ENCODE measurements around the gene SPARCL1.
"Not testable (repeated sequence)": the region's sequence is repeated elsewhere in the genome, so short reads cannot be mapped to it uniquely, and the experiment has no call there.

The SPARCL1 gene

DNA sequence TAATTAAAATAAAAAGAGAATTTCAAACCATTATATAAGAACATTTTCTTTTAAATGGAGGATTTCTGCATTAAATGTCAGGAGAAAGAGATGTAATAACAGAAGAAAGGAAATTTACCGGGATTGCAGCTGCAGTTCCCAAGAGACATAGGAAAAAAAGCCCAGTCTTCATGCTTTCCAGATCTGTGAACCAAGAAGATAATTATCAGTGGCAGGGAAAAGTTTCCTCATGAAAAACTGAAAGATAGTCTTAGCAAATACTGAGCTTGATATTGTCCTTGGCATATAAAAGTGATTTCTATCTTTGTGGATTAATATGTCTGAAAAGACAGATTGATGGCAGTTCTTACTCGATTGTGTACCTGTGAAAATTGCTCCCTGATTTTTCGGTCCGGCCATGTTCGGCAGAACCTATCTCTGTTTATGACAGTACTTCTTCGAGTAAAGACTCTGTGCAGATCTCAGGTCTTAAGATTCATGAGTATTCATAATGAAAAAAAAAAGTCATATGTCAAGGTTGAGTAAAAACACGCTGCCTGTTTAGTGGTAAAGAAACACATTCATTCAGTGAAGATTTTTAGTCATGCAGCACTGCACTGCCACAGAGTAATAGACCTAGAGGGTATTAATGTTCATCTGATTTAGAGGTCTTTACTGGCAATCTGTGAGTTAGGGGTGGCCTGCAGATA is 29.6 kb downstream of the SPARCL1 start:
- no peak for DNase-seq

DNA sequence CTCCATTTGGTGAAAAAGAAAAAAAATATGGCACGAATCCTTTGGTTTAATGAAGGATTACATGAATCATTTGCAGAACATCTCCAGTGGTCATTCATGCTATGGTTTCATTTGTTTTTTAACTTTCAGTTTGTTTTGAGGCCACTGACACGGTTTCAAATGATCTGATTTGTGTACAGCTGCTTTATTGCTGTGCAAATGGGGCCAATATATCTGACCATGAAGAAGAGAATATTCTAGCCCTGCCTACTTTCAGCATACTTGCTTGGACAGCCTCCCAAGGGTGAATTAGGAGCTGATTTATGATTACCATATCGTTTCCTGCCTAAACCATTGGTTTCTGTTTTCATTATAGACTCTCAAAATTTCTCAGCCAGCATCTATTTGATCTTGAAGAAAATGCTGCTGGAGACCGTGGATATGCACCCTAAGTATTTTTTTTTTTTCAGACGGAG is 30.7 kb downstream of the SPARCL1 start:
- no peak for DNase-seq

DNA sequence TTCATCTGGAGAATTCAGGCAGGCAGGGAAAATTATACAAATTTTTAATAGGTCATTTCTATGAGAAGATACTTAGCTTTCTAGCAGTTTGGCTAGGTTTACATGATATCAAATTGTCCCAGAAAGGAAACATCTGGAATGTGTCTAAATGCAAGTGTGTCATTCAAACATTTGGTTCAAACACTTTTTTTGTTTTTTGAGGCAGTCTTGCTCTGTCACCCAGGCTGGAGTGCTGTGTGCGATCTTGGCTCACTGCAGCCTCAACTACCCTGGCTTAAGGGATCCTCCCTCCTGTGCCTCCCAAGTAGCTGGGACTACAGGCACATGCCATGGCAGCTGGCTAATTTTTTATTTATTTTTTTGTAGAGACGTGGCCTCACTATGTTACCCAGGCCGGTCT is 31.6 kb downstream of the SPARCL1 start:
- DNase-seq, result no peak

DNA sequence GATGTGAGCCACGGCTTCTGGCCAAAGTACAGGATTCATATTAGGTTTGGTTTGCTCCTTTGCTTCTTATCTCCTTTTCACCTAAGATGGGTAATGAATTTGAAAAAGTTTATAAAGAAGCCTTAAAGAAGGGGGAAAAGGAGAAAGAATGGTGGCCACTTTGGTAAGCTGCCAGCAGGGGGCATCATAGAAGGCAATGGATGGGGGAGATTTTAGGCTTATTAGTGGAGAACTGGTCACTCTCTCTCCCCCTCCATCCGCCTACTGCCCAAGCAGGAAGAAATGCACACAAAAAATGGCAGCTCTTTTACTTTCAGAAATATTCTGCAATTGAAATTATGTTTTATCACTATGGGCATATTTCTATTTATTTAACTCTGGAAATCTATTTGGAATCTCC is 32.0 kb downstream of the SPARCL1 start:
- no peak for DNase-seq

DNA sequence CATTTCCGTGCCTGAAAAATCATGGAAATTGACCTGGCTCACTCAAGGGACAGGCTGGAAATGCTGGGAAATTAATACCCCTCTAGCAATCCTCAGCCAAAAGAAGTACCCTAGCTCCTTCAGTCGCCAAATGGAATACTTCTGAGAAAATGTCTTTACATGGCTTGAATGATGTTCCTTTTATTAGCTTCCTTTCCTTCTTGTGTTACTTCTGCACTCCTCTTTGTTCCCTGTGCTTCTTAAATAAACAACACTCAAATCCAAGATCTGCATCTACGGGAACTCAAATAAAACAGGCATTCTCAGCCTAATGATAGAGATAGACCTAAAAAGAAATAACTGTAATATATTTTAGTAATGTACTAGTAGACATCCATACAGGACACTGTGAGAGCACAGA is 36.1 kb downstream of the SPARCL1 start:
- no peak for DNase-seq

DNA sequence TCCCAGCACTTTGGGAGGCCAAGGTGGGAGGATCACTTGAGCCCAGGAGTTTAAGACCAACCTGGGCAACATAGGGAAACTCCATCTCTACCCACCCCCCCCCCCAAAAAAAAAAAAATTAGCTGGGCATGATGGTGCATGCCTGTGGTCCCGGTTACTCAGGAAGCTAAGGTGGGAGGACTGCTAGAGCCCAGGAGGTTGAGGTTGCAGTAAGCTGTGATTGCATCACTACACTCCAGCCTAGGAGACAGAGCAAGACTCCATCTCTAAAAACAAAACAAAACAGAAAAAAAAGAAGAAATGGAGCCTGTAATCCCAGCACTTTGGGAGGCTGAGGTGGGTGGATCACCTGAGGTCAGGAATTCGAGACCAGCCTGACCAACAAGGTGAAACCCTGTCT is 37.3 kb downstream of the SPARCL1 start:
- not testable (repeated sequence) for DNase-seq

DNA sequence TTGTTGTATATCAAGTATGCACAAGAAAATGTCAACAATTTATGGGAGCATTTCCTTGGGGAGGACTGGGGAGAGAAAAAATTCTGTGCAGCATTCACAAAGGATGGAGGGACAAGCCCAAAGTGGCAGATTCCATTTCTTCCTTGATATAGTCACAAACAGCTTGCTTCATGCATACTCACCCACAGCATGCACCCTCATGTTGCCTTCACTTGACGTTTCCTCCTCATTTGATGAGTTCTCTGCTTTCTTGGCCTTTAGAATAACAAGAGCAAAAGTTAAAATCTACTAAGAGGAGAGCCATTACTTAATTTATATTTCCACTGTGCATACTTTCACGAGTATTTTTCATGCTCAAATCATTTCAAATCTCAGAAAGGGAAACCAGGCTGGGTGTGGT is 37.7 kb downstream of the SPARCL1 start:
- no peak for DNase-seq

DNA sequence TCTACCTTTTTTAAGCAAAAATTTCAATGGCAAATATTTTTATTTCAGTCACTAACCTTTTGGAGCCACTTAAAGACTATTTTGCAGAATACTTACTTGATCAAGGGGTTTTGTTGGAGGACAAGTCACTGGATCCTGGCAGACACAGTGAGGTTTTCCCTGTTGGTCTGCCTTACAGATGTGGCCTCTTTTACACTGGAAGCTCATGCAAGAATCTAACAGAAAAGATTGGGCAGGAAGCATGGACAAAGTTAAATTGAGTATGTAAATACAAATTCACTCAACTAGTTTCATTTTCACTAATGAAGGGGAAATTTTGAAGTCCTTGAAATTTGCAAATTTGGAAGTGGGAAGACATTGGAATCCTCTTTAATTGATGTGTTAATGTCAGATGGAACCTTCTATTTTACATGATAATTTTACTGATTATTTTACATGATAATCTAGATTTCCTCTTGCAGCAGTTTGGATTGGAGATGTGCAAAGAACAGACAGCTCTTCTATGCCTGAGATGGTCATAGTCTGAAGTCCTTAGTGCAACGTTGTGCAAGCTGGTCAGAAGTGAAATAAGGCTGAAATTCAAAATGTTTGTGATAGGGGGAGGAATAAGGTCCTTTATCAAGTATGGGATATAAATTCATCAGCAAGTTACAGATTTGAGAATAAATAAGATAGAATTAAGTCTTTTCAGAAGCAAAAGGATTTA is 38.4 kb downstream of the SPARCL1 start:
- no peak for DNase-seq

DNA sequence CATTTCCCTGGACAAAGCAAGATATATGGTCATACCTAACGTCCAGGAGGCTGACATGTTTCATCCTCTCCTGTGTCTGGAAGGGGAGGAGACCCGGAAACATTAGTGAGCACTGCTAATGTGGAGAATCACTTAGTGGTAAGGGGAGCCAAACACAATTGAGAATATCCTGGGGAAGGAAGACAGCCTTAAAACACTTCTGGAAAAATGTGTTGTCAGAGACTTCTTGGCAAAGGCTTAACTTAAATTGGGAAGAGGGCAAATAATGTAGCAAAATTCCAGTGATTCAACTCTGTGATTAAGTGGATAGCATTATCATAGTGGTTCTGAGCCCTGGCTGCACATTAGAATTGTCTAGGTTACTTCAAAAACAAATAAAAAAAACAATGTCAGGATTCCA is 39.5 kb downstream of the SPARCL1 start:
- DNase-seq, result no peak

DNA sequence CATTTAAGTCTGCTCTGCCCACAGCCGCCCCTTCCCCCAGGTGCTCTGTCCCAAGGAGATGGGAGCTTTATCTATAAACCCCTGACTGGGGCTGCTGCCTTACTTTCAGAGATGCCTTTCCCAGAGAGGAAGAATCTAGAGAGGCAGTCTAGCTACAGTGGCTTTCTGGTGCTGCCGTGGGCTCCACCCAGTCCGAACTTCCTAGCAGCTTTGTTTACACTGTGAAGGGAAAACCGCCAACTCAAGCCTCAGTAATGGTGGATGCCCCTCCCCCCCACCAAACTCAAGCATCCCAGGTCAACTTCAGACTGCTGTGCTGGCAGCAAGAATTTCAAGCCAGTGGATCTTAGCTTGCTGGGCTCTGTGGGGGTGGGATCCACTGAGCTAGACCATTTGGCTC is 40.5 kb downstream of the SPARCL1 start:
- DNase-seq, result not testable (repeated sequence)

DNA sequence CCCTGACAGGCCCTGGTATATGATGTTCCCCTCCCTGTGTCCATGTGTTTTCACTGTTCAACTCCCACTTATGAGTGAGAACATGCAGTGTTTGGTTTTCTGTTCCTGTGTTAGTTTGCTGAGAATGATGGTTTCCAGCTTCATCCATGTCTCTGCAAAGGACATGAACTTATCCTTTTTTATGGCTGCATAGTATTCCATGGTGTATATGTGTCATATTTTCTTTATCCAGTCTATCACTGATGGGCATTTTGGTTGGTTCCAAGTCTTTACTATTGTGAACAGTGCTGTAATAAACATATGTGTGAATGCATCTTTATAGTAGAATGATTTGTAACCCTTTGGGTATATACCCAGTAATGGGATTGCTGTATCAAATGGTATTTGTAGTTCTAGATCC is 45.9 kb downstream of the SPARCL1 start:
- not testable (repeated sequence) for DNase-seq

DNA sequence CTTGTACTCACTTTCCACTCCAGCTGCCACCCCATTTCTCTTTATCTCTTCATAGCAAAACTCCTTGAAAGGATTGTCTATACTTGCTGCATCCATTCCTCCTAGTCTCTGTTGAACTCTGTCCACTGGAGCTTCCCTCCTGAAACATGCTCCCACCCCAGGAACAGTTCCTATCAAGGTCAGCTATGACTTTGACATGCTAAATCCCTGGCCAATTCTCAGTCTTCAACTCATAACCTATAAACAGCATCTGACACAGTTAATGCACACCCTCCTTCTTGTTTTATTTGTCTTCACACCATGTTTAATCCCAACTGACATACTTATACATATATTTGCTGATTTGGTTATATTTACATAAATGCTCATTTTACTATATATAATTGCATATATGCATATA is 47.8 kb downstream of the SPARCL1 start:
- DNase-seq, result no peak

DNA sequence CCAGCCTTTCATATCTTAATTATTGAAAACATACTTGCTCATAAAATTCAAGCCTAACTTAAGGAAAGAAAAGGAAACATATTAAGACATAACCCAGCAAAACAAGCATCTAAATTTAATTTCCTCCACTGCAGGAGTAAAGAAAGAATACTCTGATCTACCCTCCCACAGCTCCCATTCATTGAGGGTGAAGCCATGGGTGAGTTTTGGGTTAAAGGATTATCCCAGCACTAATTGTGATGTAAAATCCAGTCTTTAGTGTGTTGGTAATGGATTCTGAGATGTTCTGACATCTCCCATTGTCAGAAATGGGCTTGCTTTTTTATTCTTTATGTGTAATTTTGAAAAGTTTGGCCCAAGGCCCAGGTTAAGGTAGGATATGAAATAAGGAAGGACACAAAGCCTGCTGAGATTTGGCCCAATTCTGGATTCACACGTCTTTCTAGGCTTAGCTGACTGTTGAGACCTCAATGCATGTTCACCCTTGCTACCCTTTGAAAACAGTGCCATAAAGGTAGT is 50.4 kb downstream of the SPARCL1 start:
- DNase-seq, result no peak

DNA sequence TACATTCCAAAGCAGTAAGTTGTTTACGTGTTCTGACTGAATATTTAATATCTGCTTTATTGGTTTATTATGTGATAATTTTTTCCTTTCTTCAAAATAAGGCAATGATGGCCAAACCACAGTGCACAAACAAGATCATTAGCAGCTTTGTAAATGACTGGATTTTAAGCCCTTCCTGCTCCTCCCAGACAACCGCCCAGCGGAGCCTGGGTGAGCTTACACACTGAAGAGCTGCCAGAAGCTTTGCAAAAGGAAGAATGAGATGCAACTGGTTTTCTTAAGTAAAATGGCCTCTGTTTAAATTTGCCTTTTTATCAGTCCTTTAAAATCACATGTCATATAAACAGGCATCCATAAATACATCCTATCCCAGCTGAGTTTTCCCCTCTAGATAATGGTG is 52.2 kb downstream of the SPARCL1 start:
- DNase-seq, result no peak

DNA sequence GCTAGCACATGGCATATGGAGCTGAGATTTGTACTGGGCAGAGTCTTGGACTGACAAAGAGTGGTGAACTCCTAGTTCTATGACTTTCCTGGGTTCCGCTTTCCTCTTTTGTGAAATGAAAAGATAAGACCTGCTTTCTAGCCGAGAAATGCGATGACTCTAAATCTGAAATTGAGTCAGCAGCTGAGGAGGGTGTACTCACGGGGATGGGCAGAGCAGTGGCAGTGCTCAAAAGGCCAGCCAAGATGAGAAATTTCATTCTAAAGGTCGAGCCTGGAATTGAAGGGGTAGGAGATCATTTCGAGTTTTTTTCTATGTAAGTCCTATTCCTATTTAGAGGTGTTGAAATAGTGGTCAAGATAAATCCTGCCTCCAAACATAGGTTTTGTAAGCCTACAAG is 59.8 kb downstream of the SPARCL1 start:
- DNase-seq, result no peak

DNA sequence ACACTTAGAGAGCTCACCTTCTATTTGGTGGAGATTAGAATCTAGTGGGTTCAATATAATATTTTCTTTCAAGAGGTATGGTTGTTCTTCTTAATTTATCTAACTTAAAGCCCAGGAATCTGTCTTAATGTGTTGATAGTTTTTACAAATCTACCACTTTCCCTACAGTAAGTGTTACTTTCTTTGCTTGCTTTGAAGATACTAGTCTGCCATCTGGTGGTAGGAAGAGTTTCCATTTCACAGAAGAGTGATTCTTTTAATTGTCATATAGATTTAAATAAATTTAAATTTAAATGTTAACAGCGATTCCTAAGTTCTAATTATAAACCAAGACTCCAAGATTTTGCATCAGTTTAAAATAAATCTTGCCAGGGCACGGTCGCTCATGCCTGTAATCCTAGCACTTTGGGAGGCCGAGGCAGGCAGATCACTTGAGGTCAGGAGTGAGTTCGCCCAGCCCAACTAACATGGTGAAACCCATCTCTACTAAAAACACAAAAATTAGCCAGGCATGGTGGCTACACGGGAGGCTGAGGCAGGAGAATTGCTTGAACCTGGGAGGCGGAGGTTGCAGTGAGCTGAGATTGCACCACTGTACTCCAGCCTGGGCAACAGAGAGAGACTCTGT is 63.3 kb downstream of the SPARCL1 start:
- DNase-seq, result peak in 1 of 2 donors; percentile 57

DNA sequence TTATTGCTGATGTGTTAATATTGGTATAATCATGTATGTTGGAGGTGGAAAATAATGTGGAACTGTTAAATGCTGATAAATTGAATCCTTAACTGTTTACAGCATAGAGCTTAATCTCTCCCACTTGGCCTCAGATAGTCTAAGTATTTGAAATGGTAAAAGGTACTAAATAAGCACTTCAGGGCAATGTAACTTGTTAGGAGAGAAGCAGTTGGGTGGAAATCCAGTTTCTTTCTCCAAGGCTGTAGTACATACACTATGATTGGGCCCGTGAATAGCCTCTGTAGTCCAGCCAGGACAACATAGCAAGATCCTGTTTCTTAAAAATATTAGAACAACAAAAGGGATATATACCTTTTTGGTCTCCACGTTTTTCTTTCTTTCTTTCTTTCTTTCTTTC is 67.1 kb downstream of the SPARCL1 start:
- DNase-seq, result no peak

DNA sequence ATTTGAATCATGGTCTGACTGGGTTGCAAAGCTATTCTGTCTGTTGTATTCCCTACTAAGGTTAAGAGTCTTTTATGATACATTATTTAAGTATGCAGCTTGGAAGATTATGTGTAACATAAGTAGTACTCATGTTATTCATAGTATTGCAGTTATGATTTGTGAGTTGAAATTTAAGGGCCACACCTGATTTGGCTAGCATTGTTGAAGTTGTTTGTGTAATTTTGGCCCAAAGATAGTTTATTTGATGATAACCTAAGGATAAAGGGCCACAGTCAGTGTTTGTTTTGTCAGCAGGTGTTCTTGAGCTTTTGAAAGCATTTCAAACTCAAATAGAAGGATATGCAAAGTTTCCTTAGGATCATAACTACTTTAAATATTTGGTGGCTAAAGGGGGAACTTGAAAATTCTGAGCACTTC is 67.9 kb downstream of the SPARCL1 start:
- DNase-seq, result no peak

DNA sequence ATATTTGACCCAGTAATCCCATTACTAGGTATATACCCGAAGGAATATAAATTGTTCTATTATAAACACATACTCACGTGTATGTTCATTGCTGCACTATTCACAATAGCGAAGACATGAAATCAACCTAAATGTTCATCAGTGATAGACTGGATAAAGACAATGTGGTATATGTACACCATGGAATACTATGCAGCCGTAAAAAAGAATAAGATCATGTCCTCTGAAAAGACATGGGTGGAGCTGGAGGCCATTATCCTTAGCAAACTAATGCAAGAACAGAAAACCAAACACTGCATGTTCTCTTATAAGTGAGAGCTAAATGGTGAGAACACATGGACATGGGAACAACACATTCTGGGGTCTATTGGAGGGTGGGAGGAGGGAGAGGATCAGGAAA is 70.3 kb downstream of the SPARCL1 start:
- no peak for DNase-seq

DNA sequence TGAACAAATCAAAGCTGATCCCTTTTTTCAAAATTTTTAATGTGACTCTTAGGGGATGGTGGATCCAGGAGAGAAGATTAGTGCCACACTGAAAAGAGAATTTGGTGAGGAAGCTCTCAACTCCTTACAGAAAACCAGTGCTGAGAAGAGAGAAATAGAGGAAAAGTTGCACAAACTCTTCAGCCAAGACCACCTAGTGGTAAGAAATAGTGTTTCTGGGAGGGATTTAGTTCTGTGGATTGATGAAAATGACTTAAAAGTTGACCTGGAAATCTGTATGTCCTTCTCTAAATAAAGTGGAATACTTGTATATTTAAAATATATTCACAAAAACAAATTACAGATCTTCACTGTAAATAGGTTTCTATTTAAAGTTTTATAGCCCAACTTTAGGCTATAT is 77.6 kb downstream of the SPARCL1 start:
- DNase-seq, result no peak

DNA sequence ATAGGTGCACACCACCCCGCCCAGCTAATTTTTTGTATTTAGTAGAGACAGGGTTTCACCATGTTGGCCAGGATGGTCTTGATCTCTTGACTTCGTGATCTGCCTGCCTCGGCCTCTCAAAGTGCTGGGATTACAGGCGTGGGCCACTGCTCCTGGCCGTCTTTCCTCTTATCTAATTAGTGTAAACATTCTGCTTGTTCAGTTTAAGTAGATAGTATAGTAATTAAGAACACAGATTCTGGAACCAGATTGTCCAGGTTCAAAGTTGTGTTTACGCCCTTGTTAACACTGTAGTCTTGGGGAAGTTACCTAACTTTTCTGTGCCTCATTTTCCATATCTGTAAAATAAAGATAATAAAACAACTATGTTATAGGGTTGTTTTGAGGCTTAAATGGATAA is 82.8 kb downstream of the SPARCL1 start:
- DNase-seq, result not testable (repeated sequence)

DNA sequence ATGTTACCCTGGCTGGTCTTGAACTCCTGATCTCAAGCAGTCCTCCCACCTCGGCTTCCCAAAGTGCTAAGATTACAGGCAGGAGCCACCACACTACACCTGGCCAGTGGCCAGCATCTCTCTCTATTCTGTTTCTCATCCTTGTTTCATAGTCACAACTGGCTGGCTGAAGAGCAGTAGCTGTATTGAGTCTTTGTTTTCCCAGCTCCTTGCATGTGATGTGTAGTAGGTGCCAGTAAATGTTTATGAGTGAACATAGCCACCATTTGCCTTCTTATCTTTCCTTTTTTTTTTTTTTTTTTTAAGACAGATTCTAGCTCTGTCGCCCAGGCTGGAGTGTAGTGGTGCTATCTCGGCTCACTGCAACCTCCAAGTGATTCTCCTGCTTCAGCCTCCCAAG is 83.2 kb downstream of the SPARCL1 start:
- DNase-seq, result no peak

DNA sequence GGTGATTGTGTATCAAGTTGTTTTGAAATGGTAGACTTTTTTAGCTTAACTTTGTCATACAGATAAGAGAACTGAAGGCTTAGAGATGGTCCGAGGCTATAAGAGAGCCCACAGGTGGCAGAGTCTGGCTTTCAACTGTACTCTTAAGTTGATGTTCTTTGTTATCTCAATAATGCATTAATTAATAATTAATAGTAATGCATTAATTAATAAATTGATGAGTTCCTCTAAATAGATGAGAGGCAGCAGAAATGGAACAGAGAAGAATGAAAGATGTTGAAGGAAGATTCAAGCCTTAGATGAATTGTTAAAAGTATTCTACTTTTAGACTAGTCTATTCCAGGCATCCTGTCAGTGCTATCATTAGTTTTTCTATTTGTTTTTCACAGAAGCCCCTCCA is 84.4 kb downstream of the SPARCL1 start:
- DNase-seq, result no peak

DNA sequence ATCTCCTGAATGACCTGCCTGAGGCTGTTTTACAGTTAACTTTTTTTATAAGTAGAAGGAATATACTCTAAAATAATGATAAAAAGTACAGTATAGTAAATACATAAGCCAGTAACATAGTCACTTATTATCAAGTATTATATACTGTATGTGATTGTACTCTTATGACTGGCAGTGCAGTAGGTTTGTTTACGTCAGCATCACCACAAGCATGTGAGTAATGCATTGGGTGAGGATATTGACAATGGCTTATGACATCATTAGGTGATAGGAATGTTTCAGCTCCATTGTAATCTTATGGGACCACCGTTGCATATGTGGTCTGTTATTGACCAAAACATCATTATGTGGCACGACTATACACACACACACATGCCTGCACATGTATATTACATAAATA is 86.3 kb downstream of the SPARCL1 start:
- no peak for DNase-seq
